AG10803 (cell line): ENCODE results near the gene ANKRD63.
A peak's percentile ranks its signal among the peaks of the same experiment; 100 is the strongest.

Experiments
- DNase-seq: peaks from one replicate; pipeline ENCODE4 v3.0.0; 2010; ENCODE audit warnings: low read depth
- H3K4me3 ChIP-seq: 2 replicates; pipeline ENCODE4 v1.5.1; 2011; ENCODE audit warnings: mild to moderate bottlenecking, low read length, control low read depth
- TF ChIP-seq, protein P1 (sequence below): conservative IDR thresholded peaks from 2 replicates; pipeline ENCODE4 v1.5.1; 2011; ENCODE audit warnings: mild to moderate bottlenecking, low read length, control low read depth, inconsistent platforms

ANKRD63 gene

DNA sequence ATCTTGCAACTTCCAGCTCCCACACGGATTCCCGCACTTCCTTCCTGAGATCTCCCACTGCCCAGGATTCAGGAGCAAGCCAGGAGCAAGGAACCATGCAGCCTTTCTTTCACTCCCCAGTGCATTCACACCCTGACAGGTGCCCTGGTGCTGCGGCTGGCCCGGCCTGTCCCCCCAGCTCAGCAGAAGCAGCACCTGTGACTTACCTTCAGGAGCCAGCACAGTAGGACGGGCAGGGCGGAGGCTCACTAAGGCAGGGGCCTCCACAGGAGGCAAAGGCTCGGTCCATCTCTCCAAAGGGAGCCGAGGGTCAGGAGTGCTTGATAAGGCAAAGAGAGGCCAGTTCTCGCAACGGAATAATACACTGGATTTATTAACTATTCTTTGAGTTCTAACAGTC is 4.8 kb downstream of the ANKRD63 start:
- TF ChIP-seq, protein P1, sequence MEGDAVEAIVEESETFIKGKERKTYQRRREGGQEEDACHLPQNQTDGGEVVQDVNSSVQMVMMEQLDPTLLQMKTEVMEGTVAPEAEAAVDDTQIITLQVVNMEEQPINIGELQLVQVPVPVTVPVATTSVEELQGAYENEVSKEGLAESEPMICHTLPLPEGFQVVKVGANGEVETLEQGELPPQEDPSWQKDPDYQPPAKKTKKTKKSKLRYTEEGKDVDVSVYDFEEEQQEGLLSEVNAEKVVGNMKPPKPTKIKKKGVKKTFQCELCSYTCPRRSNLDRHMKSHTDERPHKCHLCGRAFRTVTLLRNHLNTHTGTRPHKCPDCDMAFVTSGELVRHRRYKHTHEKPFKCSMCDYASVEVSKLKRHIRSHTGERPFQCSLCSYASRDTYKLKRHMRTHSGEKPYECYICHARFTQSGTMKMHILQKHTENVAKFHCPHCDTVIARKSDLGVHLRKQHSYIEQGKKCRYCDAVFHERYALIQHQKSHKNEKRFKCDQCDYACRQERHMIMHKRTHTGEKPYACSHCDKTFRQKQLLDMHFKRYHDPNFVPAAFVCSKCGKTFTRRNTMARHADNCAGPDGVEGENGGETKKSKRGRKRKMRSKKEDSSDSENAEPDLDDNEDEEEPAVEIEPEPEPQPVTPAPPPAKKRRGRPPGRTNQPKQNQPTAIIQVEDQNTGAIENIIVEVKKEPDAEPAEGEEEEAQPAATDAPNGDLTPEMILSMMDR, result no peak
- H3K4me3 ChIP-seq, result no peak overlapping the region
- DNase-seq, result no peak

DNA sequence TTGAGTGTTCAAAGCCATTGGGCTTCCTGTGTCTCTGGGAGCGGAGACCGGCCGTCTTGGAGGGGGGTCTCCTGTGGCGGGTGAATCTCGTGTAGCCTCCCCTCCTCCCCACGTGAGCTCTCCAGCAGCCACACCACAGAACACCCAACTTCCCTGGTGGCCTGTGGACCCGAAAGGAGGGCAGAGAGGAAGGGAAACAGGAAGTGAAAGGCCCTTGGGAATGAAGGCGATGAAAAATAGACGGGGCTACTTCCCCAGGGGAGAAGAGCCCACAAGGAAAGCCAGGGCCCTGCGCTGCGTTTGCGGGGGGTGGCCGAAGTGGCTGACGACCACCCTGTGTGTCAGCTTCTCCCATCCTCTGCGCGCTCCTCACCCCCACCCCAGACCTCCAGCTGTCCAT is 5.4 kb downstream of the ANKRD63 start:
- no peak overlapping the region for H3K4me3 ChIP-seq
- TF ChIP-seq, protein P1, result no peak
- DNase-seq, result no peak

DNA sequence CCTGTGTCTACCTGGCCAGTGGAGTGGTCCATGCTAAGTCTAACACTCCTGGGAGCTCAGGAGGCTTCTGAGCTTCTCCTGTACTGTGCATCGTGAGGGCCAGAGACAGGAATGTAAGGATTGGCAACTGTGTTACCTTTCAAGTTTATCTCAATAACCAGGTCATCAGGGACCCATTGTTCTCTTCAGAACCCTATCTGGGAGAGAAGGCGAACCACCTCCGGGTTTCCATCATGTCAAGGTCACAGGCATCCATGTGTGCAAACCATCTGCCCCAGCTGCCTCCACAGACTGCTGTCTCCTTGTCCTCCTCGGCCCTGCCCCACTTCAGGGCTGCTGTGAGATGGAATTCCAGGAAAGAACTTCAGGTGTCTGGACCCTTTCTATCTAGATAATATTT is 5.9 kb downstream of the ANKRD63 start:
- no peak overlapping the region for H3K4me3 ChIP-seq
- TF ChIP-seq, protein P1, result no peak
- no peak for DNase-seq

DNA sequence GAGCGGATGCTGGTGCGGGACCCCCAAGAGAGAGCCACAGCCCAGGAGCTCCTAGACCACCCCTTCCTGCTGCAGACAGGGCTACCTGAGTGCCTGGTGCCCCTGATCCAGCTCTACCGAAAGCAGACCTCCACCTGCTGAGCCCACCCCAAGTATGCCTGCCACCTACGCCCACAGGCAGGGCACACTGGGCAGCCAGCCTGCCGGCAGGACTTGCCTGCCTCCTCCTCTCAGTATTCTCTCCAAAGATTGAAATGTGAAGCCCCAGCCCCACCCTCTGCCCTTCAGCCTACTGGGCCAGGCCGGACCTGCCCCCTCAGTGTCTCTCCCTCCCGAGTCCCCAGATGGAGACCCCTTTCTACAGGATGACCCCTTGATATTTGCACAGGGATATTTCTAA is 6.9 kb downstream of the ANKRD63 start:
- TF ChIP-seq, protein P1, result no peak
- no peak overlapping the region for H3K4me3 ChIP-seq
- DNase-seq, result no peak

DNA sequence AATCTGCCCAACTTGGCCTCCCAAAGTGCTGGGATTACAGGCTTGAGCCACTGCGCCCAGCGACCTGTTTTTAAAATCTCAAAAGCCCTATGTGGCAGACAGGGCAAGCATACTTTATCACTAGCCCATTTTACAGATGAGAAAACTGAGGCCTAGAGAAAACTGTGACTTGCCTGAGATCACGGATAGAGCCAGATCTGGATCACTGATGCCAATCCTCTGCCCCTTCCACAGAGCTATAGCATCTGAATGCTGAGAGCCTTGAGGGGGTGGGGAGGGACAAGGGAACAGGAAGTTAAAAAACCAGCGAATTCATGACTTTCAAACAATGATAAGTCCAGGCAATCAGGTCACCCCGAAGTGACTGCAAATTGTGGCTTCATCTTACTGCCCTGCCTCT is 7.3 kb downstream of the ANKRD63 start:
- H3K4me3 ChIP-seq, result no peak overlapping the region
- no peak for DNase-seq
- TF ChIP-seq, protein P1, result no peak

DNA sequence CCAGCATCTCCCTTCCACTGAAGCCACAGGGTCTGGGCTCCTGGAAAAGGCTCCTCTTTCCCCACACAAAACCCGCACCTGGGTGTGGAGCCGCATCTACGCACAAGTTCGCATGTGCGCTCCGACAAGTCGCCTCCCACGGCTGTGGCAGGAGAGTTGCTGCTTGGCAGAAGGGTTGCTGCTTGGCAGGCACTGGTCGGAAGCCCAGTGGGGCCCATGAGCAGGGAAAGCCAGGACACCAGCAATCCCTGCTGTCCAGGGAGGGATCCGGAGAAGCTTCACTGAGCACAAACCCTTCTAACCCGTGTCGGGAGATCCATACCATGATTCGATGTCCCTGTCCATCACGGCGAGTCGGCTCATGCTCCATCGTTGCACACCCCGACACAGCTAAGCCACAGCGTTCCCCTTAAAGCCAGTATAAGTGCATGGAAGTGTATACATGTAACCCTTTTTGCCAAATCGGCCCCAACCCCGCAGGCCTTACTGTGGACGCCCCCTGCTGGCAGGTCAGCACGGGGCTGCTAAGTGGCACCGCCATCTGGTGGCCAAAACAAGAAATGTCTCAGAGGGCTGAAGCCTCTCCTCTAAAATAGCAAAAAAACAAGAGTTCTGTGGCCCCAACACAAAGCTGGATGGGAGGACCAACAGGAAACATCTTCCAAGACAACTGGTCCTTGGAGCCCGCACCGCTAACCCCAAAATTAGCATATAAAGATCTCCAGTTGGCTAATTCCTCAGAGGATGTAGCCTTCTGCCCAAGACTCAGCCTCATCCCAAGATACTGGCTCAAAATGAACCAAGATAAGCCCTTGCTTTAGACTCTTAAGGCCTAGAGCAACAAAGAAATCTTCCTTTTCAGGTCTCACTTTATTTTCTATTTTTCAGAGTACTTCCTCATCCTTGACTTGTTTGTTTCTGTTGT is 8.3 kb downstream of the ANKRD63 start:
- TF ChIP-seq, protein P1, result peak; percentile 100
- peak; percentile 80 for DNase-seq
- H3K4me3 ChIP-seq, result no peak overlapping the region

DNA sequence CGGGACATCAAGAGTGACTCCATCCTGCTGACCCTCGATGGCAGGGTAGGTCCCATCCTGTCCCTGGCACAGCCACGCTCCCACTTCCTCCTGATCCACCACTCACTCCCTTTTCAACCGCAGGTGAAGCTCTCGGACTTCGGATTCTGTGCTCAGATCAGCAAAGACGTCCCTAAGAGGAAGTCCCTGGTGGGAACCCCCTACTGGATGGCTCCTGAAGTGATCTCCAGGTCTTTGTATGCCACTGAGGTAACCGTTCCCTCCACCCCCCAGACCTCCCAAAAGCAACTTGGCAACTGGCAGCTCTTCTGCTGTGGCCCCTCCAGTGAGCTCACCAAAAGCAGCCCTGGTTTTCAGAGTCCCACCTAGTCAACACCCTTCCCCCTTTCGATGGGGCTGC is 9.4 kb downstream of the ANKRD63 start:
- no peak overlapping the region for H3K4me3 ChIP-seq
- TF ChIP-seq, protein P1, result no peak
- no peak for DNase-seq
